Measurements from ENCODE around the gene GDPD4.

GDPD4 gene

GRCh38 chr11:77203901-77204753, 97.4 kb downstream of the GDPD4 start:
- DNase-seq = no peak

DNA sequence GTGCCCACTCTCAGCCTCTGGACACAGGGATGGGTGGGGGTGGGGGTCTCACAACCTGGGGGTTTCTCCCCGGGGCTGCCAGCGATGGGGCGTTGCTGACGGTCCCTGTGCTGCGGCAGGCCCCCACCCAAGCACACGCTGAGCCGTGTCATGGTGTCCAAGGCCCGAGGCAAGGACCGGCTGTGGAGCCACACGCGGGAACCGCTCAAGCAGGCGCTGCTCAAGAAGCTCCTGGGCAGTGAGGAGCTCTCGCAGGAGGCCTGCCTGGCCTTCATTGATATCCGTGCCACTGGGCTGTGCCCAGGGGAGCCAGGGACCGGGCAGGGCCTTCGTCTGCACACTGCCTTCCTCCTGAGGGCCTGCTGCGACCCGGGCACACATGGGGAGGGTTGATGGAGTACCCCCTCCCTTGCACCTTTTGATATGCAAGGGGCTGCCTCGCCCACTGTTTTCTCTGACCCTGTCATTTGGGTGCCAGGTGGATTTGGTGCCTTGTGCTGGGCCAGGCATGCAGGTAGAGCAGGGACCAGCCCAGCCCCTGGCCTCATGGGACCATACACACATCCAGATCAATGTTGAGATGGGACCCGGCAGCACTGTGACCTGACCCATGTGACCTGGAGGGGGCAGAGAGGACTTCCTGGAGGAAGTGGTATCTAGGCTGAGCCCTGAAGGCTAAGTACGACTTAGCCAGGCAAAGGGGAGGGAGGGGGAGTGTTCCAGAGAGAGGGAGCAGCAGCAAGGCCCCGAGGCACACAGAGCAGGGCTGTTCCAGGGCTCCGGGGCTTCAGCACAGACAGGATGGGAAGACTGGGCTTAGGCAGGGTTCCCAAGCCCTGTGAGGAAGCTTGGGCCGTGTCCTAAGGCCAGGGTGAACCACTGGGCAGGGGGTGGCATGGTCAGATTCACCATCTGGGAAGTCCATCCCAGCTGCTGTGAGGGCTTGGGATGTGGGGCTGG, 98.3 kb downstream of the GDPD4 start:
- DNase-seq = no peak

- no peak for DNase-seq
Observed at GRCh38 chr11:77201991-77202841, 99.3 kb downstream of the GDPD4 start.

DNA sequence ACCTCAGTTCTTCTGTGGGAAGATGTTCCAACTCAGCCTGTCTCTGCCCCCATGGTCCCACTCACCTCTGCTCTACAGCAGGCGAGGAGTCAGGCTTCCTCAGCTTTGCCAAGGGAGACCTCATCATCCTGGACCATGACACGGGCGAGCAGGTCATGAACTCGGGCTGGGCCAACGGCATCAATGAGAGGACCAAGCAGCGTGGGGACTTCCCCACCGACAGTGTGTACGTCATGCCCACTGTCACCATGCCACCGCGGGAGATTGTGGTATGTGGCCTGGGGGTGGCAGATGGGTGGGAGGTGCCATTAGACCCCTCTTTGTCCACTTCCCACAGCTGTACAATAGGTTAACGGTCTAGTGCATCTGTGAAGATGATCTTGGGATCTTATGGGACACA, 100.1 kb downstream of the GDPD4 start:
- no peak for DNase-seq

DNA sequence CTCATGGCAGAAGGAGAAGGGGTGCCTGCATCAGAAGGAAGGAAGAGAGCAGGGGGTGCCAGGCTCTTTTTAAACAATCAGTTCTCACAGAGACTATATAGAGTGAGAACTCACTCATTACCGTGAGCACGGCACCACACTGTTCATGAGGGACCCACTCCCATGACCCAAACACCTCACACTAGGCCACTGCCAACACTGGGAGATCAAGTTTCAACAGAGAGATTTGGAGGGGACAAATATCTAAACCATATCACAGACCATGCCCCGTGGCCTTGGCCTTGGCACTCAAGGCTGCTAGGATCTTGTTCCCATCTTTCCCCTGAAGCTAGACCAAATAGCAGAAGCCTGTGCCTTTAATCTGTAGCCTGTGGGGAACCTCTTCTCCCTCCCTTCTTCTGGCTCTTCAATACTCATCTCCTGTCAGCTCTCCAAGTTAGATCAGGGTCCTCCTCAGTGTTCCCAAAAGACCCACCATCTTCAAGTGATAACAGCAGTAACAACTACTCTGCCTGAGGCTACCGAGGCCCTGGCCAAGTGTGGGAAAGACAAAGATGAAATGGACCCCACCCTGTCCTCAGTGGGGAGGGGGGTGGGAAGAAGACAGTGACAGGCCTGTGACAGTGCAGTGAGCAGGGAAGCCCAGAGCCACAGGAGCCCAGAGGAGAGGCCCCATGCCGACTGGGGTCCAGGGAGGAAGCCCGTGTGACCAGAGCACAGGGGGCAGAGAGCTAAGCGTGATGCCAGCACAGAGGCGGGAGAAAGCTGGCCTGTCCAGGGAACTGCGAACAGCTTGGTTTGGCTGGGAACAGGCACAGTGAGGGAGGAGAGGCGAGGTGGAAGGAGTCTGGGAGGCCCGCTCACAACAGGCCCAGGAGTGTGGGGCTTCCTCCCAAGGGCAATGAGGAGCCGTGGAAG, 100.9 kb downstream of the GDPD4 start:
- no peak for DNase-seq

GRCh38 chr11:77199137-77199745, 102.2 kb downstream of the GDPD4 start:
- no peak for DNase-seq

DNA sequence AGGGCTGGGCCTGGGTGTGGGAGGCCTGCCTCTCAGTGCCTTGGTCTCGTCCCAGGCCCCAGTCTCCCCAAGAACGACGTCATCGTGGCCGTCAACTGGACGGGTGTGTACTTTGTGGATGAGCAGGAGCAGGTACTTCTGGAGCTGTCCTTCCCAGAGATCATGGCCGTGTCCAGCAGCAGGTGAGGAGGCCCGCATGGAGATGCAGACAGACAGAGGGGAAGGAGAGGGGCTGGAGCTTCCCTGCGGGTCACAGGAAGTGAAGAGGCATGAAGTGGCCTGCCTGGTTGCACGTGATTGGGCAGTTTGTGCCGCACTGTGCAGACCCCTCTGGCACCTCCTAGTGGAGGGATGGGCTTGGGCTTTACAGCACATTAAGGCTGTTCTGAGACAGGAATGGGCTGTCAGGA, 103.0 kb downstream of the GDPD4 start:
- no peak for DNase-seq

- no peak for DNase-seq
Observed at GRCh38 chr11:77197626-77198320, 103.7 kb downstream of the GDPD4 start.

- no peak for DNase-seq
Observed at GRCh38 chr11:77196961-77197360, 104.5 kb downstream of the GDPD4 start.

- DNase-seq = no peak
Observed at GRCh38 chr11:77195071-77195755, 106.3 kb downstream of the GDPD4 start.

DNA sequence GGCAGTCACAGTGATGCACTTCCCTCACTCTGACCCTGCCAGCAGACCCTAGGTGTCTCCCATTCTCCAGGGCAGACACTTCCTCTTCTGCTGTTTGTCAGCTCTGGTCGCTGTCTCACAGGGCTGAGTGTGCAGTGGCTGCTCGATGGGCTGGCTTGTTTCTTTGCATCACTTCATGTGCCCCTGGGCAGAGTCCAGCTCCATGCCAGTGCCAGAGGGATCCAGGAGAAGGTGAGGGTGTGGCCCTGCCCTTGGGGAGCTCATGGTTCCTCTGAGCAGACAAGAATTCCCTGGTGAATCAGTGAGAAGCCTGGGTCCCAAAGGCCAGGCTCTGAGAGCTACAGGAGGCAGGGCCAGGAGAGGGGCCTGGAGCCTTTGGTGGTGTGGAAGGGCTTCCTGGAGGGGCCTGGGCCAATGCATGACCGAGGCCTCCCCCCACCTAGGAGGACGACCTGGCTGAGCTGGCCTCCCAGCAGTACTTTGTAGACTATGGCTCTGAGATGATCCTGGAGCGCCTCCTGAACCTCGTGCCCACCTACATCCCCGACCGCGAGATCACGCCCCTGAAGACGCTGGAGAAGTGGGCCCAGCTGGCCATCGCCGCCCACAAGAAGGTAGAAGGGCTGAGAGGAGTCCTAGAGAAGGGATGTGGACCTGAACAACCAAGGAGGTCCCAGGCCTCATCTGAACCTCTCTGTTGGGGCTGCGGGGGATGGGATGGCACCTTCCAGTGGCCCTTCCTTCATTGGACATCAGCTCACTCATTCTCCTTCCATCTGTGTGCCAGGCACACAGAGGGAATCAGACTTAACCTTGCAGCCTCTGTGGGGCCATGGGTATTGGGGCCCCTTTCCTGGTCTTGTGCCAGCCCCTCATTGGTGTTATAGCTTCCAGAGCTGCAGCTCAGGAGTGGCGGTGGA, 107.3 kb downstream of the GDPD4 start:
- DNase-seq = no peak

DNA sequence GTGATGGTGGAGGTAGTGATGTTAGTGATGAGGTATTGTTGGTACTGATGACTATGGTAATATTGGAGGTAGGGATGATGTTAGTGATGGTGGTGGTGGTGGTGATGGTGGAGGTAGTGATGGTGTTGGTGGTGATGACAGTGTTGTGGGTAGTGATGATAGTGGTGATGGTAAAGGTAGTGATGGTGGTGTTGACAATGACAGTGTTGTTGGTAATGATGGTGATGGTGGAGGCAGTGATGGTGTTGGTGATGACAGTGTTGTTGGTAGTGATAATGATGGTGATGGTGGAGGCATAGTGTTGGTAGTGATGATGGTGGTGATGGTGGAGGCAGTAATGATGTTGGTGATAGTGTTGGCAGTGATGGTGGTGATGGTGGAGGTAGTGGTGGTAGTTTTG, 108.3 kb downstream of the GDPD4 start:
- no peak for DNase-seq

GRCh38 chr11:77191823-77192495, 109.5 kb downstream of the GDPD4 start:
- DNase-seq = no peak

DNA sequence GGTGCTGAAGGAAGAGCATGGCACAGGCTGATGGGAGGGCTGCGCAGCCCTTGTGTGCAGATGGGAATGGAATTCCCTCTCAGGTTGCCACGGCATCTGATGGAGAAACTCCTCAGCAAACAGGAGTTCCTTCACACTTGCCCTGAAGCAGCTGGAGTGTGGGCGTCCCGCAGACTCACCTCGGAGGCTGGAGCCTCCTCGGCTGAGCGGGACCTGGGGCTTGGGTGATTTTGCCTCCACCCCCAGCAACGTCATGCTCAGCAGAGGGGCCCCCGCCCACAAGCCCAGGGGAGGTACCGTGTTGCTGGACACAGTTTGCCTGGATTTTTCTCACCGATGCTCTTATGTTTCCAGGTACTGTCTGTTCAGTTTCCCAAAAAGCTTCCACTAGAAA, 110.1 kb downstream of the GDPD4 start:
- no peak for DNase-seq

- no peak for DNase-seq
Observed at GRCh38 chr11:77190331-77191075, 111.0 kb downstream of the GDPD4 start.

GRCh38 chr11:77189588-77190210, 111.8 kb downstream of the GDPD4 start:
- DNase-seq = no peak

Data from activated effector memory CD4-positive, alpha-beta T cell treated with Interleukin-2 at 50 U/mL for 16 hours (primary cell).